NCI-H2171 treated with DMSO at 0.1 percent for 48 hours (cell line): ENCODE measurements around the gene ZBTB49.
"Not testable (repeated sequence)": the region's sequence is repeated elsewhere in the genome, so short reads cannot be mapped to it uniquely, and the experiment has no call there.

Experiments used
- DNase-seq: peaks from one replicate; lab custom pipeline; 2025; lab: John Stamatoyannopoulos, UW

Gene ZBTB49, protein sequence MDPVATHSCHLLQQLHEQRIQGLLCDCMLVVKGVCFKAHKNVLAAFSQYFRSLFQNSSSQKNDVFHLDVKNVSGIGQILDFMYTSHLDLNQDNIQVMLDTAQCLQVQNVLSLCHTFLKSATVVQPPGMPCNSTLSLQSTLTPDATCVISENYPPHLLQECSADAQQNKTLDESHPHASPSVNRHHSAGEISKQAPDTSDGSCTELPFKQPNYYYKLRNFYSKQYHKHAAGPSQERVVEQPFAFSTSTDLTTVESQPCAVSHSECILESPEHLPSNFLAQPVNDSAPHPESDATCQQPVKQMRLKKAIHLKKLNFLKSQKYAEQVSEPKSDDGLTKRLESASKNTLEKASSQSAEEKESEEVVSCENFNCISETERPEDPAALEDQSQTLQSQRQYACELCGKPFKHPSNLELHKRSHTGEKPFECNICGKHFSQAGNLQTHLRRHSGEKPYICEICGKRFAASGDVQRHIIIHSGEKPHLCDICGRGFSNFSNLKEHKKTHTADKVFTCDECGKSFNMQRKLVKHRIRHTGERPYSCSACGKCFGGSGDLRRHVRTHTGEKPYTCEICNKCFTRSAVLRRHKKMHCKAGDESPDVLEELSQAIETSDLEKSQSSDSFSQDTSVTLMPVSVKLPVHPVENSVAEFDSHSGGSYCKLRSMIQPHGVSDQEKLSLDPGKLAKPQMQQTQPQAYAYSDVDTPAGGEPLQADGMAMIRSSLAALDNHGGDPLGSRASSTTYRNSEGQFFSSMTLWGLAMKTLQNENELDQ

DNA sequence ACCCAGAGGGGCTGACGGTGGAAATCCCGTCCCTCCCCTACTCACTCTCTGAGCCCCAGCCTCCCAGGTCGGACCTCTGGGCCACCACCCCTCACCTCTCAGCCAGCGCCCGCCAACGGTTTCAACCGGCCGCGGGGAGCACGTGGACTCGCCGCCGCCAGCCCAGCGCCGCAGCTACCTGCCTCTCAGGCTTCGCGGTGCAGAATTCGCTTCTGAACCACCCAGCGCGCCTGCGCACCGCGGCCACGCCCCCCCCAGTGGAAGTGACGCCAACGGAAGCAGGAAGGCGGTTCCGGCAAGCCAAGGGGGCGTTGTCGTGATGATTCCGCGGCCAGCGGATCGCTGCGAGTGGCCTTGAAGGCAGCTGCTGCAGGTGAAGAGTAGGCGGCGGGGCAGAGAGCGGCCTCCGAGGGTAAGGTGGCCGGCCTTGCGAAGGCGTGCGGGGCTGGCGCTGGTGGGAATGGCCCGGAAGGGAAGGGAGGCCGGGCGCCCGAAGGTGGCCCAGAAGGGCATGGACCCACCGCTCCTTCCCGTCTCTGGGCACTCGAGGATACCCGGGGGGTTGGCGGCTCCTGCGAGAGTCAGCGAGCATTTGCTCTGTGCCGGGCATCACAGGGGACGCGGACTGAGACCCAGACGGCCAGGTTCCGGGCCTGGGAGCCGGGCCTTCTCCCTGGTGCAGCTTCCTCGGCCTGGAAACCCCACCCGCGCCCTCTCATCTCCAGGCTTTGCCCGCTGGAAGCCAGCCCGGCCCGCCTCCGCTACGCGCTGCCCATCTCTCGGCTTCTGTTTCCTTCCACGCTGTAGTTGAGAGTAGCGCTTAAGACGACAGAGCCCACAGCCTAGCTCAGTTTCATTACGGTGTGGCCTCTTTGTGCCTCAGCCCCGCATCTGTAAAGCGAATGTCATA is at the start of gene ZBTB49, which contains the start of gene LYAR:
TSS of gene ZBTB49 (plus strand) at position 311 of the 910 bp plus-strand sequence. CDS start 9,695 bp downstream, outside the sequence.
TSS of gene LYAR (minus strand) at position 214 of the 910 bp plus-strand sequence. CDS start 6,412 bp downstream, outside the sequence.
- peak; percentile 63 for DNase-seq

DNA sequence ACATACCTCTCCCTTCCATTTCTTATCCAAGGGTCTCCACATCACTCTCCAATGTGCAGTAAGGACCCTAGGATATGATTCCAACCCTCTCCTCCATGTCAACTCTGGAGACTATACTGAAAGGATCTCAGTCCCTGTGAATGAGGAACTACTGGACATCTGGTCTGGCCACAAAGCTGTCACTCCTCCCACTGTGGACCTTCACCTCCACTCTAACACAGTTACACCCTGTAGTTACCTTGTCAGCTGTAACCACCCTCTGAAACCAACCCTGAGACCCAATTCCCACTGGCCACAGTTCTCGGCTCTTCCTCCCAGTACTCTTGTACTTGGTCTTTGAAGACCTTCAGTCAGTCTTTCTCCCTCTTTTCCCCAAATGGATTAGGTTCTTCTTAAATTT is 44.9 kb upstream of the ZBTB49 start:
- DNase-seq: no peak

DNA sequence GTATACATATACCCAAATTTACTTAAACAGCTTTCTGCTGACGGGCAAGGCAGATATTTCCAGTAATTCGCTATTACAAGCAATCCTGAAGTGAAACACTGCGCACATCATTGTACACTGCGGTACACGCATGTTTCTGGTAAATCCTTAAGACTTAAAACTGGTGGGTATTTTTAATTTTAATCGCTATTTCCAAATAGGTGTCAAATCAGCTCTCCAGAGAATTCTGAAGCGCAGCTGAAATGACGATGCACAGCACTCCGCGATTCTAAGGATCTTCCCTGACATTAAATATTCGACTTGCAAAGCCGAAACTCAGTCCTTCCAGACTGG is 42.4 kb upstream of the ZBTB49 start:
- no peak for DNase-seq

DNA sequence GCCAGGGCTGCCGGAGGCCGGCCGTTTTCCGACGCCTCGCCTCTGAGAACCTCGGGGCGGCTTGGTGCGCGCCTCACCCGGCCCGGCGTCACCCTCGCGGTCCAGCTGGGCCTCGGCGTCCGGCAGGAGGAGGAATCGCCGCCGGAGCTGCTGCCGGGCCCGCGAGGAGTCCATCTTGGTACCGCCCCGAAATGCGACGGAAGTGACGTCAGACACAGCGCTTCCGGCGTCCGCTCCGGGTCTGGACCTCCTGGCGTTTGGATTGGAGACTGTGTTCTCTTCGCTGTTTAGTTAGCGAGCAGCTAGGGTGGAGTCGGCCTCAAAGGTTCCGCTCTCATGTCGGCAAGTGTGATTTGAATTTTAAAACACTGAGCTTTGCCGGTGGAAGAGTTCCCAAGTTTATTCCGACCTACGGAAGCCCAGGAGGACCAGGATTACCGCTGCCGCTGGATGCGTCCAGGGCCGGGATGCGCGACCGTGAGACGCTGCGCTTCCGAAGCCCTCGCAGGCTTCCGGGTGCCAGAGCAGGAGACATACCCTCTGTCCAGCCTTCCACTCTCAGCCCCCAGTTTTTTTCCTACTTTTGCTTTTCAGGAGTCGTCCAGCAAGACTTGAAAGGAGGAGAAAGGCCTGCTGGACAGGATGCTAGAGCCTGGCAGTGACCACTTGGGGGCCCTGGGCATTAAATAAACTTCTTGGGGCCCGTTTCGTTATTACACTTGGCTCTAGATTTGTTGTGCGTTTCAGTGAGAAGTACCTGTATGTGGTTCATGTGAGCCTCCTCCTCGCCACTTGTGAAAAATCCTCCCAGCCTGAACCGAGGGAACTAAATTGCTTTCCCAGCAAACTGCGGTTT is 41.8 kb upstream of the ZBTB49 start, which contains the start of gene TMEM128:
TSS of gene TMEM128 (minus strand) at position 195 of the 856 bp plus-strand sequence. CDS start at position 174, 21 bp downstream.
- peak; percentile 86 for DNase-seq

DNA sequence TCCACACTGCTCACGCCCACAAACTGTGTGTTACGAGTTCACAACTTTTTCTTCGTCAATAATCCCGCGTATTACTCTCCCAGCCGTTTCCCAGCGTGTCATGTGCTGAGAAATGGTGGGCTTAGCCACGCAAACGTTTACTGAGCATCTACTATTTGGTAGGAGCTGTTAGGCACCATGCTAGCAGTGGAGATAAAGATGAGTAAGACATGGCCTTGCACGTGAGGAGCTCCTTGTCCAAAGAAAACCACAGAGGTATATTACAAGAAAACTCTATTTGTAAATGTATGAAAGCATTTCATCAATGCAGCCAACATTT is 41.2 kb upstream of the ZBTB49 start:
- no peak for DNase-seq

DNA sequence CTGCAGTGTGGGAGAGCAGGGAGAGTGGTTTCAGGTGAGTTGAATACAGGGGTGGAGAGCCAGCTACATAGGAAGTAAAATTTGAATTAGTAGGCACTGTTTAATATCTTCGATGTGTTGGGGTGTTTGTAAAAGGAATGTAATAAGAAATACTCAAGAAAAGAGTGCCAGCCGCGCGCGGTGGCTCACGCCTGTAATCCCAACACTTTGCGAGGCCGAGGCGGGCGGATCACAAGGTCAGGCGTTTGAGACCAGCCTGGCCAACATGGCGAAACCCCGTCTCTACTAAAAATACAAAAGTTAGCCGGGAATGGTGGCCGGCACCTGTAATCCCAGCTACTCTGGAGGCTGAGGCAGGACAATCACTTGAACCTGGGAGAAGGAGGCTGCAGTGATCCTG is 40.7 kb upstream of the ZBTB49 start:
- not testable (repeated sequence) for DNase-seq

DNA sequence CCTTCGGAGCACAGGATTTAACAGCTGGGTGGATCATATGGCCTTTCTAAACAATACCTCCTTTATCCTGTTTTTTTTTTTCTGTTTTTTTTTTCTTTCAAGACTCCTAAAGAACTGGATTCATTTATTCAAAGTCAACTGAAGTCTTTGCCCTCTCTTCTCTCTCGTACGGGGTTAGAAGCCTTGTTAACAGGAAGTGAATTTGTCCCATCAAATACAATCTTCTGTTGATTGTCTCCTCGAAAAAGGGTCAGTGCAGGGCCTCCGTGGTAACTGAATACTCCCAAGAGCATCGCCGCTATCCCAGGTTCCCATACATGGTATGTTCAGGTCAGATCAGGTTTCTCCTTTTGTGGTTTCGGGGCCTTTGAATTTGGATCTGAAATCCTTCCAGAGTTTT is 40.2 kb upstream of the ZBTB49 start:
- no peak for DNase-seq

DNA sequence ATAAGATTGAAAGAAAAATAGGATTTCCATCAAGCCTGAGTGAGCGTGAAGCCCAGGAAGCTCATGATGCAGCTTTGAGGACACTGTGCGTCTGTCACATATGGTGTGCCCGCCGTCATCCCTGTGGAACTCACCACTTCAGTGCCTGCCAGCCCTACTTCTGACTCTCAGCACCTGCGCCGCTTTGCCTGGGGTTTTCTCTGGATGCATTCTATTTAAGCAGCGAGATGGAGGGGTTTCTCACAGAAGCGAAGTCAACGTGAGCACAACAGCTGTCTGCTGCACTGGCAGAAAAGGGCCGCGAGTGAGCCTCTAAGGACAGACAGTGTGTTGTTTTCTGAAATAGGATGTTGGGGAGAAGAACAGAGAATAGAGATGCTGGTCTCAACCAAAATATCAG is 35.9 kb upstream of the ZBTB49 start:
- peak; percentile 2 for DNase-seq

DNA sequence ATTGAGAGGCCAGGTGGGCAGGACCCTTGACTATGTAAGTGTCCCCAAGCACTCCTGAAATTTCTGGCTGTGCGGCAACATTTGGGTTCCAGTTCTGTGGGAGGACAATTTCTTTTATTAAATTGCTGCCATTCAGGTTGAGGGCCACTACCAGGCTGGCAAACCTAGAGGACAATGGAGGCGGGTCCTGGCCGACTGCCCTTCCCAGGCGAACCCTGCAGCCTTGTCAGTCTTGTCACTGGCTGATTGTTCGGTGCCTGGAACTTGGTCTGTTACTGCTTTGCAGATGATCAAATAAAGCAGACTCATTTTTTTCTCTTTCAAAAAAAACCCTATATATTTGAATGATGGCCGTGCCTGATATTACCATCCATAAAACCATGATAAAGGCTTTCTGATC is 35.4 kb upstream of the ZBTB49 start:
- DNase-seq: no peak

DNA sequence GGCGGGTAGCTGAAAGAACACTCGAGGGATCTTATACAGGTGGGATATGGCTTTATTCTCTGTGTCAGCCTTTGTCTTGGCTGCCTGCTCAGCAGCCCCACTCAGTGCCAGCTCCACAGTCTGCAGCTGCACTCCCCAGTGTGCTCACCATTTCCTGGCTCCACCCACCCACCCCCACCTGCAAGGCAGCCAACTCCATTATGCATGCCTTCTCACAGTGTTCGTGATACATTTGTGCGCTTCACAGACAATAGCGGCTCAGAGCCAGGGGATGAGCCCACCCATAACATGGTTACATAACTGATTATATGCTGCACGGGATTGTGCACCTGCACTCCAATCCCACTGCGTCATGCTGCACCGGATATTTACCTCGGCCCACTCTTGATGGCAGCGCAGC is 33.3 kb upstream of the ZBTB49 start:
- no peak for DNase-seq

DNA sequence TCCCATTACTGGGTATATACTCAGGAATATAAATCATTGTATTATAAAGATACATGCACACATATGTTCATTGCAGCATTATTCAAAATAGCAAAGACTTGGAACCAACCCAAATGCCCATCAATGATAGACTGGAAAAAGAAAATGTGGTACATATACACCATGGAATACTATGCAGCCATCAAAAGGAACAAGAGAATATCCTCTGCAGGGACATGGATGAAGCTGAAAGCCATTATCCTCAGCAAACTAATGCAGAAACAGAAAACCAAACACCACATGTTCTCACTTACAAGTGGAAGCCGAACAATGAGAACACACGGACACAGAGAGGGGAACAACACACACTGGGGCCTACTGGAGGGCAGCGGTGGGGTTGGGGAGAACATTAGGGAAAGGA is 32.3 kb upstream of the ZBTB49 start:
- not testable (repeated sequence) for DNase-seq

DNA sequence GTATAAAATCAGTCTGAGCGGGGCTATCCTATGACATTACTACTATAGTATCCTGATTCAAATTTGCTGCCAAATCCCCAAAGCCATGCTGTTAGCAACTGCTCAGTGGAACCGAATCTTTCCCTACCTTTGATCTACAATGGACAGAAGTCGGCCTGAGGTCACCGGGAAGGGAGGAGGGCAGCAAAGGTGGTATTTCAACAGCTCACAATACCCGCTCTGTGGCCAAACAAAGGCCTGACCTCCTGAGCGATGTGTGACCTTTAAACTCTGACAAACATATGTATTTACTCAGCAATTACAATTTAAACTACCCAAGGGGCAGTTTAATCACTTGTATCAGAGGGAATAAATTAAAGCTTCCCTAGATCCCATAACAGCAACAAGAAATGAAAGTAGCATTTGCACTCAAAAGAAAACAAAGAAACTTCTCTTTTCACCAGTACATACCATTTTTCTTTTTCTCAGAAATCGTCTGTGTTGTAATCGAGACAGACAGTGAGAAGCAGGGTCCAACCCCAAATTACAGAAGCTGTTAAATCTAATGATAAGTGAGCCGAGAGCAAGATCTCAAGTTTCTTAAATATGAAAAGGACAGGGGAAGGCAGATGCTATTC is 30.5 kb upstream of the ZBTB49 start:
- DNase-seq: no peak

DNA sequence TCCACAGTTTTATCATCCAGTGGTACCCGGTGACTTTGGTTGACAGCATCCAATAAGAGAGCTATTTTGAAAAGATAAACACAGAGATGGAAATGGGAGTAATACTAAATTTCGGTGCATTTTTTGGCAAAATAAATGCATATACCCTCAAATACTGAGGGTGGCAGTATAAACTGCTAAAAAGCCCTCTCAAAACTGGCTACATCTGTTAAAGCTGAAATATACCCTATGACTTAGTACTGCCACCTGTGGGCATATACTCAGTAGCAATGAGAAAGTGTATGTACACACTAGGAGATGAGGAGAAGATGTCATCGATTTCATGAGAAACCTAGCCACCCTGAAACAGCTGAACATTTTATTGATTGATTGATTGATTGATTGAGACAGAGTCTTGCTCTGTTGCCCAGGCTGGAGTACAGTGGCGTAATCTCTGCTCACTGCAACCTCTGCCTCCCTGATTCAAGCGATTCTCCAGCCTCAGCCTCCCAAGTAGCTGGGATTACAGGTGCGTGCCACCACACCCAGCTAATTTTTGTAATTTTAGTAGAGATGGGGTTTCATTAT is 29.8 kb upstream of the ZBTB49 start:
- DNase-seq: peak; percentile 39

DNA sequence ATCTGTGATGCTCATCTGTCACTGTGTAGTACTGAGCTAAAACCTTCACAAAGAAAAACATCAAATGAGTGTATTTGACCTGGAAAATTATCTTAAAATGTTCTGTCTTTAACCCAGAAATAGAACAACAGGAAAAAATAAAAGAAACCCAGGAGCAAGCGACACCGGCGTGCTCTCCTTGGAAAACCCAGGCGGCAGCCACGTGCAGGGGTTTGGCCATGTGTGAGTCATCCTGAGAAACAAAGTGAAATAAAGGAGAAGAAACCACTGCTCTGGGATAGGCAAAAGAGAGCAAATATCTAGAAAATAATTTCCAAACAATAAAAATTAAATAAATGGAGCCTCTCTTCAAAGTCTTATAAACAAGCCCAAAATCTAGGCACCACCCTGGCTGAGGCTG is 22.1 kb upstream of the ZBTB49 start:
- no peak for DNase-seq

DNA sequence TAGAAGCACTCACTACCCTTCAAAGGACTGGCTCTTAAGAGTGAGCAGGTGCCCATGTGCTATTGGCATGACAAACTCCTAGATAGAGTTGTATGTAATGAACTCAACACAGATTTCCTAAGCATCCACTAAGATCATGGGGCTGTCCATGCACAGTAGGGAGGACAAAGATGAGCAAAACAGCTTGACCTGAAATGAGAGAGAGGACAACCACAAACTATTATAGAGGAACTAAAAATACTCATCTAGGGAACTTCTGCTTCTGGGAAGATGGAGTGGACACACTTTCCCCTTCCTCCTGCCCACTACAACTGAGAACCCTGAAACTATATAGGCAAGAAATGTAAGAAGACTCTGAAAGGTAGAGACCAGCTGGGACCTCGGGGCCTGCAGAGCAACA is 21.3 kb upstream of the ZBTB49 start:
- no peak for DNase-seq

DNA sequence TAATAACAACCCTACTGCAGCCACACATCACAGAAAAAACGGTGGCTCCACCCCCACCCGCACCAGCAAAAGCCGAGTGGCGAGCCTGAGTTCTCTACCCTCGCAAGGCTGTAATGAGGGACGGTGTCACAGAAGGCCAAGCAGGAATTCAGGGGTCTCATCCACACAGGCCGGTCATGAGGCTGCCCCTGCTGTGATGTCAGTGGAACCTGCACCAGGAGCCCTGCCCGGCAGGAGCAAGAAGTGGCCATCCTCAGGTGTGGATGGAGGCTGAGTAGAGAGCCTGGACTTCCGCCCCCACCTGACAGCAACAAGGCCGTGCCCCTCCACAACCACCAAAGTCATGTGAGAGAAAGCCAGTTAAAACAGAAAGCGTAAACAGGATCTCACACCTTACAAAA is 20.7 kb upstream of the ZBTB49 start:
- no peak for DNase-seq

DNA sequence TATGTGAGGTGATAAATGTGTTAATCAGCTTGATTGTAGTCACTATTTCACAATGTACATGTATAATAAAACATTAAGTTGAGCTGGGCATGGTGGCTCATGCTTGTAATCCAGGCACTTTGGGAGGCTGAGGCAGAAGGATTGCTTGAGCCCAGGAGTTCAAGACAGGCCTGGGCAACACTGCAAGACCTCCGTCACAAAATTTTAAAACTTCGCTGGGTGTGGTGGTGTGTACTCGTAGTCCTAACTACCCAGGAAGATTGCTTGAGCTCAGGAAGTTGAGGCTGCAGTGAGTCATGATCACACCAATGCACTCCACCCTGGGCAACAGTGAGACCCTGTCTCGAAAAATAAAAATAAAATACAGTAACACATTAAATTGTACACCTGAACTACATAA is 20.2 kb upstream of the ZBTB49 start:
- DNase-seq: no peak

DNA sequence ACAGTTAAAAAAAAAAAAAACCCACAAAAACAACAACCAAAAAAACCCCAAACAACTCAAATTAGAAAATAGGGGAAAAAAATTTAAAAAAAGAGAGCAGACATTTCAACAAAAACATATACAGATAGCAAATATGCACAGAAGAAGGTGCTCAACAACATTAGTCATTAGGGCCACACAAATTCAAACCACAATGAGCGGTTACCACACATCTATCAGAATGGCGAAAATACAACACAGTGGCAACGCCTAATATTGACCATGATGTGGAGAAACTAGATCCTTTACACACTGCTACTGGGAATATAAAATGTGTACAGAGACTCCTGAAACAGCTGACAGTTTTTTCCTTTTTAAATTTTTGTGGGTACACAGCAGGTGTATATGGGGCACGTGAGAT is 19.5 kb upstream of the ZBTB49 start:
- no peak for DNase-seq

DNA sequence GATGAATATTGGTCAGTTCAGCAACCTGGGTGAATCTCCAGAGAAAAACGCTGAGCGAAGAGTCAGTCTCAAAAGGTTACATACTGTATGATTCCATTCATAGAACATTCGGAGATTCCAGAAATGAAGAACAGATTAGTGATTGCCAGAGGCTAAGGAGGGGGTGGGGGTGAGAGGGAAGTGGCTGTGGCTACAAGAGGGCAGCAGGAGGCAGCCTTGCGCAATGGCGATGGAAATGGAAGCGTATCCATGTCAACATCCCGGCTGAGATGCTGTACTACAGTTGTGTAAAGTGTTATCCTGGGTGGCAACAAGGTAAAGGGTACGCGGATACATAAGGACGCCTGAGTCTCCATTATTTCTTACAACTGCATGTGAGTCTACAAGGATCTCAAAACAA is 18.1 kb upstream of the ZBTB49 start:
- no peak for DNase-seq

DNA sequence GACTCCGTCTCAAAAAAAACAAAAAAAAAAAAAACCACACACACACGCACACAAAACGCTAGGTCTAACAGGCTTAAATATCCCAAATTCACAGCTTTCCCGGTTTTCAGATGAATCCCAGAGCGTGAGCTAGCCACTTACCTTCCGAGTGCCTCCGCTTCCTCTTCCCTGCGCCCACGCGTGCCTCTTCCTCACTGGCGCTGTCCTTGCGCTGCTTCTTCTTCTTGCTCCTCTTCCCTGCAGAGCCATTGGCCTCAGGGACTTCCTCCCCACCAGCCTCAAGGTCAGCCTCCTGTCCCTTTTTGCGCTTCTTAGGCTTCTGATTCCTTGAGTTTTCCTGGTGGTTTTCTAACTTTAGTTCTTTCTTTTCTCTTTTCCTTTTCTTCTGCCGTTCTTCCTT is 15.8 kb upstream of the ZBTB49 start:
- no peak for DNase-seq

DNA sequence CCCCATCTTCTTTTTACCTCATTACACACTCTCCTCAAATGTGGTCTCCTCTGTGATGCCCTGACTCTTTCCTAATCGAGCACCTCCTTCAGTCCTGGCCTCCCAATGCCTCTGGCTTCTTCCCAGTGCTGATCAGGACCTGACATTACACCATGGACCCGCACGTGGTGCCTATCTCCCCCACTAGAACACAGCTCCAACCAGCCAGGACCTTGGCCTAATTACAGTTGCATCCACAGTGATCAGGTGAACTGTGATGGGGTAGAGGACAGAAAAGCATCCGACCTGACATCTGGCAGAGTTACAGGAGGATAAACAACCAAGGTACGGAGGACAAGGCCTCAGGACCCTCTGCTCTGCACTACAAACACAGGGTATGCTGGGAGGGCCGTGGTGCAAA is 12.5 kb upstream of the ZBTB49 start:
- no peak for DNase-seq
